Uterus (tissue), 4 donors: ENCODE results near the gene MAP3K15. TPM values are rescaled to one million over a fixed set of nuclear protein-coding genes. Genes with fewer than 3 reads are reported as not detected.

ENCODE experiments used
- DNase-seq, 2 donors: peaks; one replicate each; pipeline ENCODE4 v3.0.0-alpha.2; 2019 to 2020
- H3K27ac ChIP-seq, 2 donors: fragments of 200-600 bp; sonication (generic); 1 replicate in 1 of 2; 2 replicates in 1 of 2; pipeline ENCODE4 v1.5.1; 2016 to 2018
- H3K27me3 ChIP-seq, 2 donors: fragments of 200-600 bp; sonication (generic); one replicate each; pipeline ENCODE4 v1.5.1; 2018 to 2019; ENCODE audit warnings: control low read depth in 1 of 2
- H3K36me3 ChIP-seq, 2 donors: fragments of 200-600 bp; sonication (generic); one replicate each; pipeline ENCODE4 v1.5.1; 2019; ENCODE audit warnings: control low read depth in 1 of 2
- H3K4me1 ChIP-seq, 2 donors: fragments of 200-600 bp; sonication (generic); one replicate each; pipeline ENCODE4 v1.5.1; 2018 to 2019; ENCODE audit warnings: control low read depth in 1 of 2
- H3K4me3 ChIP-seq, 2 donors: fragments of 200-600 bp; sonication (generic); 1 replicate in 1 of 2; 2 replicates in 1 of 2; pipeline ENCODE4 v1.5.1; 2018 to 2019; ENCODE audit warnings: mild to moderate bottlenecking in 1 of 2
- H3K9me3 ChIP-seq, 2 donors: fragments of 200-600 bp; sonication (generic); one replicate each; pipeline ENCODE4 v1.5.1; 2019; ENCODE audit warnings: control low read depth in 1 of 2
- CTCF ChIP-seq, 4 experiments: fragments of 200-600 bp in 2 of 4; fragments of 450-650 bp in 2 of 4; sonication (generic) in 2 of 4; IDR thresholded peaks; one replicate each; pipeline ENCODE4 v1.5.1; 2016 to 2019; ENCODE audit warnings: antibody characterized with exemption in 4 of 4, mild to moderate bottlenecking in 2 of 4, moderate library complexity in 1 of 4
- POLR2A ChIP-seq, 2 donors: fragments of 450-650 bp; IDR thresholded peaks; one replicate each; pipeline ENCODE4 v1.6.1; 2016; ENCODE audit warnings: antibody characterized with exemption in 2 of 2, mild to moderate bottlenecking in 1 of 2, moderate library complexity in 1 of 2
- intact Hi-C: fragments of 100-400 bp; cut with DNase I; formaldehyde crosslinking; loops from one replicate; pipeline ENCODE4 v1.15.1; 2023; ENCODE audit warnings: low total_unique reads
- total RNA-seq, 4 donors: library from RNA; depleted of rRNA in 3 of 4; stranded (reverse); fragments of >200 nt in 3 of 4; gene quantifications; one replicate each; pipeline versions ENCODE4 v1.1.0 to v1.2.4, GENCODE V29; 2014 to 2023
- donor health status: DM: yes; HTN: yes; CAD: no.

Gene MAP3K15
- under 1 TPM in 2 of 4 donors, not detected in 2; 0.55 to 0.90 TPM for total RNA-seq

GRCh38 chrX:19514791-19515614 is at the start of gene MAP3K15:
MAP3K15 (minus strand) TSS chrX:19515508; CDS start chrX:19515261, 247 bp downstream.
- Histone ChIP-seq H3K4me1 (no peaks in the 10 kb centered on the region), H3K9me3 (no peaks in the 10 kb centered on the region), H3K4me3 (peak within 1 kb of the TSS in 1 of 2 donors; percentile 34), H3K36me3 (no peaks in the 10 kb centered on the region), H3K27ac (no peak within 1 kb of the TSS), H3K27me3 (peaks cover 0 to 9% of the 10 kb centered on the region in 2 donors)
- DNase-seq = no peak
- intact Hi-C loops = no loop called here
- TF ChIP-seq POLR2A (IDR thresholded peaks at IDR 0.05) = no peak
- TF ChIP-seq CTCF (IDR thresholded peaks at IDR 0.05) = peak in 1 of 4 experiments; percentile 8

- TF ChIP-seq CTCF (IDR thresholded peaks at IDR 0.05) = no peak
- TF ChIP-seq POLR2A (IDR thresholded peaks at IDR 0.05) = no peak
- Histone ChIP-seq H3K9me3 (no peaks in the 10 kb centered on the region), H3K4me3 (no peak overlapping the region), H3K36me3 (no peaks in the 10 kb centered on the region), H3K4me1 (no peaks in the 10 kb centered on the region), H3K27ac (no peak overlapping the region), H3K27me3 (no peaks in the 10 kb centered on the region)
- DNase-seq = no peak
- intact Hi-C loops = no loop called here
Observed at GRCh38 chrX:19564606-19565005, 49.3 kb upstream of the MAP3K15 start.

GRCh38 chrX:19563746-19564145 is 48.4 kb upstream of the MAP3K15 start:
- no peak for TF ChIP-seq CTCF (IDR thresholded peaks at IDR 0.05)
- no peak for TF ChIP-seq POLR2A (IDR thresholded peaks at IDR 0.05)
- intact Hi-C loops = no loop called here

DNA sequence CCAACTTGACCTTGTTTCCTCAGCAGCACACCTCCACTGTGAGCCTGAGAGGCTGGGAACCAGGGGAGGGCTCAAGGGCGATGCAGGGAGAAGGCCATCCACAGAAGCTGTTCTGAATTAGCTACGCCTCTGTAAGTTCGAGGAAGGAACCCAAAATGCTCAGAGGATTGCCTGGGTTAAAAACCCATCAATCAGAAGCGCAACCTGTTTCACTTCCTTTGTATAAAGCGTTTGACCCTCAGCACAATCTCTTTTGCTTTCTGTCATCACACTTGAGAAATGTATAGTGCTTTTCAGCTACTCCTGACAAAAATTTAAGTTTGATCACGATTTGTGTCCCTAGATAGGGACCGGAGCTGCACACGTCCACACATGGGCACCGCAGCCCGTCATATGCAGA is 48.0 kb upstream of the MAP3K15 start:
- Histone ChIP-seq H3K27me3 (no peaks in the 10 kb centered on the region), H3K9me3 (no peaks in the 10 kb centered on the region), H3K27ac (no peak overlapping the region), H3K36me3 (no peaks in the 10 kb centered on the region), H3K4me3 (no peak overlapping the region), H3K4me1 (no peaks in the 10 kb centered on the region)
- no peak for DNase-seq
- TF ChIP-seq POLR2A (IDR thresholded peaks at IDR 0.05) = no peak
- no peak for TF ChIP-seq CTCF (IDR thresholded peaks at IDR 0.05)
- intact Hi-C loops = no loop called here

More at GRCh38 chrX:19563746-19564145, 48.4 kb upstream of the MAP3K15 start:
- Histone ChIP-seq H3K27me3 (no peaks in the 10 kb centered on the region), H3K4me3 (no peak overlapping the region), H3K36me3 (no peaks in the 10 kb centered on the region), H3K4me1 (no peaks in the 10 kb centered on the region), H3K27ac (no peak overlapping the region), H3K9me3 (no peaks in the 10 kb centered on the region)
- DNase-seq = no peak

DNA sequence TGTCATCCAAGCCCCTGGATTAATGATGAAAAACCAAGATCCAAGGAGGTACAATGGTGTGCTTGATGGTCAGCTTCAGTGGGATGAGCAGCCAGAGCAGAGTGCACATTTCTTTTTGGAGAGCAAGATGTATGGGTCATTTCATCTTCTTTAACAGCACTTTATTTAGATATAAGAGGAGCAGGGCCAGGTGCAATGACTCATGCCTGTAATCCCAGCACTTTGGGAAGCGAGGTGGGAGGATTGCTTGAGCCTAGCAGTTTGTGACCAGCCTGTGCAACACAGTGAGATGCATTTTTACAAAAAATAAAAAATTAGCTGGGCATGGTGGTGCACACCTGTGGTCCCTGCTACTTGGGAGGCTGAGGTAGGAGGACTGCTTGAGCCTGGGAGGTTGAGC is 45.3 kb upstream of the MAP3K15 start:
- TF ChIP-seq CTCF (IDR thresholded peaks at IDR 0.05) = no peak
- no peak for TF ChIP-seq POLR2A (IDR thresholded peaks at IDR 0.05)
- no peaks in the 10 kb centered on the region for H3K27me3 ChIP-seq
- no peak overlapping the region for H3K27ac ChIP-seq
- no peaks in the 10 kb centered on the region for H3K36me3 ChIP-seq
- no peak for DNase-seq
- no peaks in the 10 kb centered on the region for H3K4me1 ChIP-seq
- intact Hi-C loops = no loop called here
- H3K4me3 ChIP-seq = no peak overlapping the region
- no peaks in the 10 kb centered on the region for H3K9me3 ChIP-seq
